Ishikawa (cell line): Measurements from ENCODE around the gene PSG4.

Experiments
- CEBPB ChIP-seq: IDR thresholded peaks from 2 replicates; pipeline ENCODE4 v1.6.1; 2012
- CREB1 ChIP-seq: IDR thresholded peaks from 2 replicates; pipeline ENCODE4 v1.6.1; 2012; ENCODE audit warnings: low read depth
- EGR1 ChIP-seq: IDR thresholded peaks from 2 replicates; pipeline ENCODE4 v1.6.1; 2012
- EP300 ChIP-seq: IDR thresholded peaks from 2 replicates; pipeline ENCODE4 v1.6.1; 2012; ENCODE audit warnings: borderline replicate concordance
- FOXM1 ChIP-seq: IDR thresholded peaks from 2 replicates; pipeline ENCODE4 v1.6.1; 2012; ENCODE audit warnings: low read depth, borderline replicate concordance
- MAX ChIP-seq: IDR thresholded peaks from 2 replicates; pipeline ENCODE4 v1.6.1; 2012
- NFIC ChIP-seq: IDR thresholded peaks from 2 replicates; pipeline ENCODE4 v1.6.1; 2012
- RAD21 ChIP-seq: IDR thresholded peaks from 2 replicates; pipeline ENCODE4 v1.6.1; 2012; ENCODE audit warnings: low read depth
- REST ChIP-seq: IDR thresholded peaks from 2 replicates; pipeline ENCODE4 v1.6.1; 2012; ENCODE audit warnings: low read depth, mild to moderate bottlenecking
- TCF12 ChIP-seq: IDR thresholded peaks from 2 replicates; pipeline ENCODE4 v1.6.1; 2012; ENCODE audit warnings: low read depth
- TEAD4 ChIP-seq: IDR thresholded peaks from 2 replicates; pipeline ENCODE4 v1.6.1; 2012

The PSG4 gene

GRCh38 chr19:43148233-43148632 lies 57.2 kb downstream of the PSG4 start:
- TF ChIP-seq TCF12 (no peak), NFIC (no peak), EP300 (no peak), MAX (no peak), RAD21 (no peak), TEAD4 (no peak), EGR1 (no peak), CEBPB (no peak), FOXM1 (no peak), REST (no peak), CREB1 (no peak)
